HepG2 (cell line): Measurements from ENCODE around the gene ZMIZ1. TPM values are rescaled to one million over a fixed set of nuclear protein-coding genes. Genes with fewer than 3 reads are reported as not detected.

Experiments
- ATAC-seq: fragments of 200-7000 bp; cut with Tn5 transposase; 3 replicates; pipeline ENCODE4 v1.9.1; 2020; ENCODE audit warnings: mild to moderate bottlenecking, moderate library complexity
- BruUV-seq: library from RNA; stranded (reverse); fragments of 400-500 nt; replicated peaks from 2 replicates; lab custom pipeline; 2021; lab: Mats Ljungman, UMichigan
- CTCF ChIA-PET: fragments of 300-600 bp; formaldehyde crosslinking; extraction: SDS; loops from one replicate; lab custom pipeline; 2021; ENCODE audit warnings: low total read pairs, inconsistent platforms, low intra/inter-chr PET ratio; lab: Yijun Ruan, JAX
- POLR2A ChIA-PET: fragments of 350-600 bp; sonication (Branson Sonifier 250); formaldehyde crosslinking; loops from one replicate; lab custom pipeline; 2020; ENCODE audit warnings: antibody characterized with exemption, inconsistent platforms; lab: Yijun Ruan, JAX
- DNase-seq: peaks from one replicate; pipeline ENCODE4 v3.0.0-alpha.2; 2015; ENCODE audit warnings: low spot score
- FAIRE-seq: peaks from 3 replicates; lab custom pipeline; 2011; peaks lifted over from hg19 to GRCh38; lab: Jason Lieb, UNC
- H2AFZ ChIP-seq: one replicate; pipeline ENCODE4 v1.6.1; 2011; ENCODE audit warnings: low read length, inconsistent platforms
- H3K27ac ChIP-seq: fragments of 300-600 bp; 3 replicates; pipeline ENCODE4 v1.8.0; 2011; ENCODE audit warnings: mixed run types, mild to moderate bottlenecking, mixed read lengths, low read length, inconsistent platforms; ENCODE audit not compliant: insufficient read depth; ENCODE audit errors: extremely low read length
- H3K27me3 ChIP-seq, 2 experiments: fragments of 200-600 bp in 1 of 2; 2 replicates in 1 of 2; 3 replicates in 1 of 2; pipeline versions ENCODE4 v1.6.0 to v1.8.0; 2011; ENCODE audit warnings: low read length in 2 of 2, mild to moderate bottlenecking in 2 of 2, moderate library complexity in 2 of 2, inconsistent platforms in 1 of 2; ENCODE audit not compliant: insufficient read depth in 2 of 2, control insufficient read depth in 1 of 2
- H3K36me3 ChIP-seq, 2 experiments: fragments of 200-600 bp in 1 of 2; replicated peaks in 1 of 2; 2 replicates in 1 of 2; 3 replicates in 1 of 2; pipeline versions ENCODE4 v1.5.1 to v1.8.0; 2011; ENCODE audit warnings: low read length in 2 of 2, inconsistent platforms in 1 of 2; ENCODE audit not compliant: insufficient read depth in 2 of 2, control insufficient read depth in 1 of 2
- H3K4me1 ChIP-seq: 2 replicates; pipeline ENCODE4 v1.5.1; 2012; ENCODE audit warnings: low read length, inconsistent platforms; ENCODE audit not compliant: insufficient read depth
- H3K4me2 ChIP-seq: 2 replicates; pipeline ENCODE4 v1.6.0; 2011; ENCODE audit warnings: low read depth, low read length, inconsistent platforms
- H3K4me3 ChIP-seq, 3 experiments: fragments of 200-600 bp in 1 of 3; sonication (generic), shearing (Covaris generic) in 1 of 3; replicated peaks in 1 of 3; 2 replicates each; pipeline ENCODE4 v1.5.1; 2011 to 2016; ENCODE audit warnings: low read length in 3 of 3, inconsistent platforms in 2 of 3, low read depth in 2 of 3, mild to moderate bottlenecking in 2 of 3, control low read depth in 1 of 3, mixed read lengths in 1 of 3; ENCODE audit not compliant: insufficient read depth in 1 of 3
- H3K79me2 ChIP-seq: one replicate; pipeline ENCODE4 v1.6.1; 2011; ENCODE audit warnings: low read length, inconsistent platforms; ENCODE audit not compliant: insufficient read depth
- H3K9ac ChIP-seq: 2 replicates; pipeline ENCODE4 v1.6.0; 2011; ENCODE audit warnings: mild to moderate bottlenecking, low read depth, low read length, inconsistent platforms; ENCODE audit not compliant: insufficient read depth
- H3K9me3 ChIP-seq: 2 replicates; pipeline ENCODE4 v1.5.1; 2012; ENCODE audit warnings: mild to moderate bottlenecking, low read length
- H4K20me1 ChIP-seq: 2 replicates; pipeline ENCODE4 v1.6.0; 2011; ENCODE audit warnings: inconsistent platforms, mild to moderate bottlenecking, low read length, moderate library complexity; ENCODE audit not compliant: insufficient read depth
- RBFOX2 ChIP-seq: fragments of 200-400 bp; formaldehyde crosslinking; IDR thresholded peaks from 2 replicates; pipeline ENCODE4 v1.6.1; 2017; ENCODE audit warnings: low read depth, mild to moderate bottlenecking, low read length
- SKIL ChIP-seq: sonication (generic); formaldehyde crosslinking; IDR thresholded peaks from 2 replicates; pipeline ENCODE4 v1.8.0; 2022; ENCODE audit warnings: missing genetic modification reagents, mild to moderate bottlenecking, moderate library complexity, borderline replicate concordance
- WGBS: methylation state at CpG from one replicate; pipeline ENCODE4 v1.1.6; 2017; ENCODE audit warnings: low lambda C conversion rate; 5-methylcytosine and 5-hydroxymethylcytosine counted together
- in situ Hi-C: cut with HindIII; loops from 2 replicates; pipeline ENCODE4 v1.10.0; 2017; ENCODE audit warnings: low pct_unique_long_range_greater_than_20kb; ENCODE audit not compliant: extremely low pct_ligation_motif_present
- intact Hi-C: fragments of 100-400 bp; cut with micrococcal nuclease; formaldehyde crosslinking; loops from one replicate; pipeline ENCODE4 v1.10.0; 2022; ENCODE audit not compliant: unreplicated experiment
- polyA plus RNA-seq, 8 experiments: library from polyadenylated mRNA; depleted of rRNA in 3 of 8; stranded (reverse) in 7 of 8; unstranded in 1 of 8; fragments of >200 nt; fragmentation: Illumina TruSeq in 4 of 8; extraction: Trizol in 4 of 8; gene quantifications; 2 replicates each; pipeline versions ENCODE4 v1.2.1 to v1.2.3, GENCODE V29; 2011 to 2016; ENCODE audit warnings: low read depth in 4 of 8, missing spikeins in 1 of 8, mixed read lengths in 1 of 8; ENCODE audit not compliant: insufficient read depth in 1 of 8
- total RNA-seq, 5 experiments: library from RNA; depleted of rRNA; stranded (reverse); fragments of >200 nt; fragmentation: Illumina TruSeq; extraction: Trizol; gene quantifications; 2 replicates each; pipeline ENCODE4 v1.2.3, GENCODE V29; 2016; ENCODE audit warnings: low read depth in 1 of 5

The ZMIZ1 gene
- total and polyA plus RNA-seq, 2 of the 13 experiments (the other 11 are each of a cell fraction or from before 2014, with no cell fraction given): 5.3 to 10.2 TPM

DNA sequence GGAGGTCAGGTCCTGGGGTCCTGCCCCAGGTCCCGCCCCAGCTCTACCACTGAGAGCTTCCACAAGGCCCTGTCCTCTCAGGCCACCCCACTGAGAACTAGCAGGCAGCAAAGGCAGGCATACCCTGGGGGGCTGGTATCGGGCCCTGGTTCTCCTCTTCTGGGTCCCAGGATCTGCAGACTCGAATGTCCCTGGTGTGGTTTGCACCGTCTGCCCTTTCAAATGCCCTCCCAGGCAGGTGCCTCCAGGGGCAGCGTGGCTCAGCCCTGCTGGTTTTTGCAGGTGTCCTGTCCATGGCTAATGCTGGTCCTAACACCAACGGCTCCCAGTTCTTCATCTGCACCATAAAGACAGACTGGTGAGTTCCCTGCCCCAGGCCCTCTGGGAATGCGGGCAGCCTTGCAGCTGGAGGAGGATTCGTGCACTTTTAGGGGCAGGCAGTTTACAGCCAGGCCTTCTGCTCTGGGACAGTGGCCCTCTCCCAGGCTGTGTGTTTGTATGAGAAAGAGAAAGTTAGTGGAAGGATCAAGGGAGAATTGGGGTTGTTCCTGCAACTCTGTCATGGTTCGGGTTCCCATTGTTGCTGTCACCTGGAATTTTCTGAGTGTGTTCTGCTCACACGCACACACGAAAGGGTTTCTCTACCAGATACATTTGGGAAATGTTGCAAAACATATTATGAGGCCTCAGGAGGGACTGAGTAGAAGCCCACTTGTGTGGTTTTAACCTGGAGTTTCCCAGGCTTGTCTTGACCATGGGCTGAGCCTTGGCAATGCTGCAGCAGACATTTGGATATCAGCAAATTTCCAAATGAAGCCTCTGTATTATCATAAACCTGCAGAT lies 283.5 kb downstream of the ZMIZ1 start:
- POLR2A ChIA-PET: interaction anchor here (2.9 kb wide), 1 partner anchor 16 kb away, joined by 9 read pairs; no protein-coding TSS in a partner anchor
- peaks cover 36% of the 10 kb centered on the region for H3K79me2 ChIP-seq
- no peak overlapping the region for H2AFZ ChIP-seq

More for the DNA sequence above, 283.5 kb downstream of the ZMIZ1 start:
- intact Hi-C loops (no loop called here), in situ Hi-C loops (no loop called here)
- no TSS peak for BruUV-seq
- FAIRE-seq: no peak
- H3K4me2 ChIP-seq: no peak overlapping the region
- H3K4me1 ChIP-seq: peaks cover 57% of the 10 kb centered on the region
- peaks cover 56% of the 10 kb centered on the region for H4K20me1 ChIP-seq
- H3K36me3 ChIP-seq: peaks cover 37 to 73% of the 10 kb centered on the region in 2 experiments
- DNase-seq: no peak
- no peak overlapping the region for H3K27ac ChIP-seq
- WGBS: over 99% methylated on average over 8 of the region's 11 CpGs
- H3K9ac ChIP-seq: no peak overlapping the region
- H3K9me3 ChIP-seq: no peaks in the 10 kb centered on the region
- no peak for TF ChIP-seq SKIL (CRISPR knock-in tag)
- TF ChIP-seq RBFOX2: 0 out of 2 replicates have a peak, but pooled peaks have one; percentile 16
- CTCF ChIA-PET: no interaction called here
- H3K4me3 ChIP-seq: no peak overlapping the region
- no peak for ATAC-seq
- no peaks in the 10 kb centered on the region for H3K27me3 ChIP-seq
